Nephron (organoid): ENCODE results near the gene SEMA4A.

ENCODE experiments used
- H3K27ac Mint-ChIP-seq, 3 experiments: 2 replicates each; pipeline ENCODE4 v1.8.0; 2020; ENCODE audit warnings: mixed read lengths in 3 of 3, mild to moderate bottlenecking in 2 of 3, moderate library complexity in 1 of 3
- H3K27me3 Mint-ChIP-seq: 2 replicates; pipeline ENCODE4 v1.8.0; 2021; ENCODE audit warnings: low read depth, mild to moderate bottlenecking, moderate library complexity, mixed read lengths
- H3K36me3 Mint-ChIP-seq: 2 replicates; pipeline ENCODE4 v1.8.0; 2020; ENCODE audit warnings: low read depth, mixed read lengths
- H3K4me1 Mint-ChIP-seq: 2 replicates; pipeline ENCODE4 v1.8.0; 2020; ENCODE audit warnings: mixed read lengths
- H3K4me3 Mint-ChIP-seq, 3 experiments: 2 replicates each; pipeline ENCODE4 v1.8.0; 2020; ENCODE audit warnings: mild to moderate bottlenecking in 3 of 3, mixed read lengths in 3 of 3, moderate library complexity in 2 of 3
- H3K9me3 Mint-ChIP-seq: 2 replicates; pipeline ENCODE4 v1.8.0; 2020; ENCODE audit warnings: mixed read lengths
- TF ChIP-seq, protein P1 (sequence below), 3 experiments: fragments of 200-600 bp; sonication (generic); IDR thresholded peaks; one replicate each; pipeline ENCODE4 v1.5.0; 2021; ENCODE audit warnings: antibody characterized with exemption in 3 of 3; ENCODE audit not compliant: unreplicated experiment in 3 of 3

SEMA4A gene

DNA sequence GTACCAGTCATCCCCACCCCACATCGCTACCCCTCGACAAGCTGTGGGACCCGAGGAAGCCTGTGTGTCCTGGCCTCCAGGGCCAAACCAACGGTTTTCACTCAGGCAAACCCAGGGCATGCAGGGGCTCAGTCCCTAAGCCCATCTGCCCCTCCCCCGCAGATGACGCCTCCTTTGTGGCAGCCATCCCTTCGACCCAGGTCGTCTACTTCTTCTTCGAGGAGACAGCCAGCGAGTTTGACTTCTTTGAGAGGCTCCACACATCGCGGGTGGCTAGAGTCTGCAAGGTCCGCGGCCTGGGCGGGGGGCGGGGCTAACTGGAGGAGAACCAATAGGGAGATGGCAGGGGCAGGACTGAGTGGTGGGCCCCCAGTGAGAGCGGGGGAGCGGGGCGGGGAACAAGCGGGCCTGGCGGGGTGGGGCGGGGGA is 7.4 kb downstream of the SEMA4A start:
- peaks cover 5% of the 10 kb centered on the region for H3K36me3 Mint-ChIP-seq
- peak overlapping the region; percentile 86 to 94 (median 93) for H3K27ac Mint-ChIP-seq
- peak overlapping the region; percentile 81 to 84 (median 81) for H3K4me3 Mint-ChIP-seq
- TF ChIP-seq, protein P1, sequence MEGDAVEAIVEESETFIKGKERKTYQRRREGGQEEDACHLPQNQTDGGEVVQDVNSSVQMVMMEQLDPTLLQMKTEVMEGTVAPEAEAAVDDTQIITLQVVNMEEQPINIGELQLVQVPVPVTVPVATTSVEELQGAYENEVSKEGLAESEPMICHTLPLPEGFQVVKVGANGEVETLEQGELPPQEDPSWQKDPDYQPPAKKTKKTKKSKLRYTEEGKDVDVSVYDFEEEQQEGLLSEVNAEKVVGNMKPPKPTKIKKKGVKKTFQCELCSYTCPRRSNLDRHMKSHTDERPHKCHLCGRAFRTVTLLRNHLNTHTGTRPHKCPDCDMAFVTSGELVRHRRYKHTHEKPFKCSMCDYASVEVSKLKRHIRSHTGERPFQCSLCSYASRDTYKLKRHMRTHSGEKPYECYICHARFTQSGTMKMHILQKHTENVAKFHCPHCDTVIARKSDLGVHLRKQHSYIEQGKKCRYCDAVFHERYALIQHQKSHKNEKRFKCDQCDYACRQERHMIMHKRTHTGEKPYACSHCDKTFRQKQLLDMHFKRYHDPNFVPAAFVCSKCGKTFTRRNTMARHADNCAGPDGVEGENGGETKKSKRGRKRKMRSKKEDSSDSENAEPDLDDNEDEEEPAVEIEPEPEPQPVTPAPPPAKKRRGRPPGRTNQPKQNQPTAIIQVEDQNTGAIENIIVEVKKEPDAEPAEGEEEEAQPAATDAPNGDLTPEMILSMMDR (IDR thresholded peaks at IDR 0.05; ENCODE audit: unreplicated experiment in 3 of 3): no peak
- peaks cover 34% of the 10 kb centered on the region for H3K4me1 Mint-ChIP-seq
- H3K27me3 Mint-ChIP-seq: peaks cover 5% of the 10 kb centered on the region
- no peaks in the 10 kb centered on the region for H3K9me3 Mint-ChIP-seq

DNA sequence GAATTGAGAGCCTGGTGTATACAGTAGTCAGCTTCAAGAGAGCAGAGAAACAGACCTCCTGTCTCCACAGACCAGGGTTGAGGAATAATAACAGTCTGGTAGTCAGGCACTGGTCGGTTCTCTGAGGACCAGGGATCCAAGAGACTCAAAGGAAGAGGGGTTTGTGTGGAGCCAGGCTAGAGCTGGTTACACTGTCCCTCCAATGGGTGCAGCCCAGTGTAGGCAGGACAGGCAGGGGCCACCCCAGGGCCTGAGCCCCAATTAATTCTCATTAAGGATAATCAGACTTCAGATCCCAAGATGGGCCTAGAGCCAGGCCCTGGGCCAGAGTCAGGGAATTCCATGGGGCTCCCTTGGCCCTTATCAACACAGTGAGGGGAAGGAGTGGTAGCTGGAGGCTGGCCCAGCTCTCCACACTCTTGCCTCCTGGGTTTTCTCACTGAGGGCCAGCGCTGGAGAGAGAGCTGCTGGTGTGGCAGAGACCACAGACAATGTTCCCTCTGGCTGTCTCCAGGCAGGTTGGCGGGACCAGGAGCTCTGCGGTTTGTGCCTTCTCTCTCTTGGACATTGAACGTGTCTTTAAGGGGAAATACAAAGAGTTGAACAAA is 9.1 kb downstream of the SEMA4A start:
- Mint-ChIP-seq H3K36me3 (peaks cover 5% of the 10 kb centered on the region), H3K4me3 (peak overlapping the region in 1 of 3 experiments; percentile 58), H3K27ac (peak overlapping the region; percentile 43 to 57 (median 52)), H3K9me3 (no peaks in the 10 kb centered on the region), H3K4me1 (peaks cover 34% of the 10 kb centered on the region), H3K27me3 (peaks cover 5% of the 10 kb centered on the region)
- TF ChIP-seq, protein P1 (IDR thresholded peaks at IDR 0.05; ENCODE audit: unreplicated experiment in 3 of 3): no peak

DNA sequence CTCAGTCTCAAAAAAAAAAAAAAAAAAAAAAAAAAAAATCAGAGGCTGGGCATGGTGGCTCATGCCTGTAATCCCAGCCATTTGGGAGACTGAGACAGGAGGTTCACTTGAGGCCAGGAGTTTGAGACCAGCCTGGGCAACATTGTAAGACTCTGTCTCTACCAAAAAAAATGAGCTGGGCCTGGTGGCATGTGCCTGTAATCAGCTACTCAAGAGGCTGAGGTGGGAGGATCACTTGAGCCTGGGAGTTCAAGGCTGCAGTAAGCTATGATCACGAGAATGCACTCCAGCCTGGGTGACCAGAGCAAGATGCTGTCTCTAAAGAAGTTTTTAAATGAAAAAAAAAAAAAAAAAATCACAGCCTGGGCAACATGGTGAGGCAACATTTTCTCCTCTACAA is 10.3 kb downstream of the SEMA4A start:
- peaks cover 8% of the 10 kb centered on the region for H3K36me3 Mint-ChIP-seq
- TF ChIP-seq, protein P1 (IDR thresholded peaks at IDR 0.05; ENCODE audit: unreplicated experiment in 3 of 3): no peak
- H3K4me1 Mint-ChIP-seq: peaks cover 34% of the 10 kb centered on the region
- H3K4me3 Mint-ChIP-seq: no peak overlapping the region
- H3K27me3 Mint-ChIP-seq: no peaks in the 10 kb centered on the region
- no peak overlapping the region for H3K27ac Mint-ChIP-seq
- peaks cover 2% of the 10 kb centered on the region for H3K9me3 Mint-ChIP-seq

DNA sequence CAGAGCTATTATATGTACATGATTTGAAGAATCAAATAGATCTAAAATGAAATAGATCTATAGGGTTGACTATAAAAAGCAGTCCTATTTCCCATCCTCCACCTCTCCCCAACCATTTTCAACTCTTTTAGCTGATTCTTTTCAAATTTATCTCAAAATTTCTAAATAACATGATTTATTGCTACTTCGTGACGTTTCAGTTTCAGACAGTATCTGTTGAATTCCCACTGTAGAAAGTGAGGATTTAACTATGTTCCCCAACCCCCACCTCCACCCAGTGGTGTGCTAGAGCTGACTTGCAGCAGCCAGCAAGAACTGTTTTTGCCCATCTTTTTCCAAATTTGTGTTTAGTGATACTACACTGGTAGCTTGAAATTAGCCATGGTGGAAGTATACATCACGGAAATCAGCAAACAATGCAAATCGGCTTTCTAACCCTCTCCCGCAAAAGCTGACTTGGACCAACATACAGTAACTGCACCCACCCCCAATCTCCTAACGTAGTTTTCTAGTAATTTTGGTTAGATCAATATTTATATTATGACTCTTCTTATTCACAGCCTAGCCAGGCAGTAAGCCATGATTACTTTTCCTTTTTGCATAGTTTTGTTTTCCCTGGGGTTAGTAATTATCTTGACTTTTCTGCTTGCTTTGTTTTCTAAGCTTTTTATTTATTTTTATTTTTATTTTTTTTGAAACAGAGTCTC is 10.9 kb downstream of the SEMA4A start:
- H3K36me3 Mint-ChIP-seq: peaks cover 8% of the 10 kb centered on the region
- TF ChIP-seq, protein P1 (IDR thresholded peaks at IDR 0.05; ENCODE audit: unreplicated experiment in 3 of 3): no peak
- H3K4me3 Mint-ChIP-seq: peak overlapping the region in 2 of 3 experiments; percentile 16 to 29
- H3K9me3 Mint-ChIP-seq: peaks cover 2% of the 10 kb centered on the region
- peak overlapping the region in 2 of 3 experiments; percentile 32 to 48 for H3K27ac Mint-ChIP-seq
- H3K27me3 Mint-ChIP-seq: no peaks in the 10 kb centered on the region
- H3K4me1 Mint-ChIP-seq: peaks cover 30% of the 10 kb centered on the region

DNA sequence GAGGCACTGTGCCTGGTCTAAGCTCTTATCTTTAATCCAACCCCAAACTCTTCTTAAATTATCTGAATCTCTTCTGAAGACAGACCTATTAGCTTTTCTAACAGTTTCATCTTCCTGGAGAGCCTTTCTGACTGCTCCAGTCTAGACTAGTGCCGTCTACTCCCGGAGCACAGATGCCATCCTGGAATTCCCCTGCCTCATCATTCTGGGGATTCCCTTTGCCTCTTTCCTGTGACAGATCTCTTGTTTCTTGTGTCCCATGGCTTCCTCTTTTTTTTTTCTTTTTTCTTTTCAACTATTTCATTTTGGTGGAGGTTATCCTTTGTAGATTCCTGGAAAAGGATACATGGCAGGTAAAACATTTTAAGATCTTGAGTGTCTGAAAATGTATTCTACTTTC is 11.7 kb downstream of the SEMA4A start:
- H3K27me3 Mint-ChIP-seq: no peaks in the 10 kb centered on the region
- H3K27ac Mint-ChIP-seq: no peak overlapping the region
- H3K36me3 Mint-ChIP-seq: peaks cover 8% of the 10 kb centered on the region
- TF ChIP-seq, protein P1 (IDR thresholded peaks at IDR 0.05; ENCODE audit: unreplicated experiment in 3 of 3): no peak
- H3K4me3 Mint-ChIP-seq: no peak overlapping the region
- peaks cover 2% of the 10 kb centered on the region for H3K9me3 Mint-ChIP-seq
- H3K4me1 Mint-ChIP-seq: peaks cover 28% of the 10 kb centered on the region
